ENCODE results near the gene RBMS3. TPM values are rescaled to one million over a fixed set of nuclear protein-coding genes. Genes with fewer than 3 reads are reported as not detected.

Gene RBMS3
- total and polyA plus RNA-seq, 4 donors = 29.1 to 86.7 (median 58.1) TPM

GRCh38 chr3:29427266-29428103 is 146.6 kb downstream of the RBMS3 start:
- H3K36me3 ChIP-seq (ENCODE audit: control insufficient read depth, insufficient read depth, low read length) = no peaks in the 10 kb centered on the region
- DNase-seq (ENCODE audit: low read depth in 4 of 6, low spot score in 6 of 6) = peak in 2 of 6 donors; percentile 57 to 72
- H3K27me3 ChIP-seq (ENCODE audit: control insufficient read depth, insufficient read depth, low read length) = no peaks in the 10 kb centered on the region
- H3K4me1 ChIP-seq (ENCODE audit: control insufficient read depth, insufficient read depth, low read length) = no peaks in the 10 kb centered on the region
- no peak overlapping the region for H3K4me3 ChIP-seq (ENCODE audit: low read depth, low read length)
- 86% methylated on average over 3 of the region's 7 CpGs for WGBS (ENCODE audit: insufficient coverage)
- H3K9me3 ChIP-seq (ENCODE audit: control insufficient read depth, insufficient read depth, low read length) = no peaks in the 10 kb centered on the region
- H3K27ac ChIP-seq (ENCODE audit: low read depth, low read length) = no peak overlapping the region

DNA sequence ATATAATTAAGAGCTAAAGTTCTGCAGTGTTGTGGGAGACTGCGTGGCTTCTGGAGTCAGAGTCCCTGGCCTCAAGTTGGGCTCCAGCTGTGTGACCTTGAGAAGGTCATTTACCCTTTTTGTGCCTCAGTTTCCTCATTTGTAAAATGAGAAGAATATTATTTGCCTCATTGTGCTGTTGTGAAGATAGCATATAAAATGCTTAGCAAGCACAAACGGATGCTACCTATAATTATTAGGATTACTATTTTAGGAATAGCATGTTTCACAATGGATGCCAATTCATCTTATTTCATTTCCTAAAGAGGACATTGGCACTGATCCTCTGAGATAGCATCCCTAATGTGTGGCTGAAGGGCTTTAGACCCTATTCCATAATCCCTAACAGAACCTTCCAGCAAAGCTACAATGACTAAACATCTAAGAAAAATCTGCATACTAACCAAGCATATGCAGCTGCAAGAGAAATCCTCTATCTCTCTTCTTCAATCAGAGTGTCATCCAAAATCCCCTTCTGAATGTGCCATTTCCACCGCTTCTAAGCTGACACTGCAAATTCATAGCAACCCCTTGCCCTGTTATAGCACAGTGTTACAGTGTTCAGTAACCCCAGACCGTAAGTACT is 148.3 kb downstream of the RBMS3 start:
- DNase-seq (ENCODE audit: low read depth in 4 of 6, low spot score in 6 of 6) = peak in 1 of 6 donors; percentile 49
- H3K27ac ChIP-seq (ENCODE audit: low read depth, low read length) = no peak overlapping the region
- no peaks in the 10 kb centered on the region for H3K27me3 ChIP-seq (ENCODE audit: control insufficient read depth, insufficient read depth, low read length)
- WGBS (ENCODE audit: insufficient coverage) = 60% methylated on average over 1 of the region's 4 CpGs
- H3K4me3 ChIP-seq (ENCODE audit: low read depth, low read length) = no peak overlapping the region
- H3K36me3 ChIP-seq (ENCODE audit: control insufficient read depth, insufficient read depth, low read length) = no peaks in the 10 kb centered on the region
- H3K4me1 ChIP-seq (ENCODE audit: control insufficient read depth, insufficient read depth, low read length) = no peaks in the 10 kb centered on the region
- H3K9me3 ChIP-seq (ENCODE audit: control insufficient read depth, insufficient read depth, low read length) = no peaks in the 10 kb centered on the region

GRCh38 chr3:29430558-29430971 is 149.7 kb downstream of the RBMS3 start:
- H3K9me3 ChIP-seq (ENCODE audit: control insufficient read depth, insufficient read depth, low read length) = no peaks in the 10 kb centered on the region
- no peaks in the 10 kb centered on the region for H3K36me3 ChIP-seq (ENCODE audit: control insufficient read depth, insufficient read depth, low read length)
- H3K4me3 ChIP-seq (ENCODE audit: low read depth, low read length) = no peak overlapping the region
- peak overlapping the region; percentile 62 for H3K27ac ChIP-seq (ENCODE audit: low read depth, low read length)
- no peaks in the 10 kb centered on the region for H3K4me1 ChIP-seq (ENCODE audit: control insufficient read depth, insufficient read depth, low read length)
- H3K27me3 ChIP-seq (ENCODE audit: control insufficient read depth, insufficient read depth, low read length) = no peaks in the 10 kb centered on the region
- peak in 1 of 6 donors; percentile 51 for DNase-seq (ENCODE audit: low read depth in 4 of 6, low spot score in 6 of 6)
- no CpG with 5 or more reads among the region's 1 CpG for WGBS (ENCODE audit: insufficient coverage)

- H3K36me3 ChIP-seq (ENCODE audit: control insufficient read depth, insufficient read depth, low read length) = no peaks in the 10 kb centered on the region
- peak in 1 of 6 donors; percentile 27 for DNase-seq (ENCODE audit: low read depth in 4 of 6, low spot score in 6 of 6)
Measured at GRCh38 chr3:29436612-29437323, 155.9 kb downstream of the RBMS3 start.

GRCh38 chr3:29438580-29438979 is 157.7 kb downstream of the RBMS3 start:
- H3K4me3 ChIP-seq (ENCODE audit: low read depth, low read length) = no peak overlapping the region
- H3K9me3 ChIP-seq (ENCODE audit: control insufficient read depth, insufficient read depth, low read length) = no peaks in the 10 kb centered on the region
- H3K27me3 ChIP-seq (ENCODE audit: control insufficient read depth, insufficient read depth, low read length) = no peaks in the 10 kb centered on the region
- DNase-seq (ENCODE audit: low read depth in 4 of 6, low spot score in 6 of 6) = no peak
- H3K27ac ChIP-seq (ENCODE audit: low read depth, low read length) = no peak overlapping the region
- no peaks in the 10 kb centered on the region for H3K36me3 ChIP-seq (ENCODE audit: control insufficient read depth, insufficient read depth, low read length)
- WGBS (ENCODE audit: insufficient coverage) = 90% methylated on average over 1 of the region's 3 CpGs
- no peaks in the 10 kb centered on the region for H3K4me1 ChIP-seq (ENCODE audit: control insufficient read depth, insufficient read depth, low read length)

More at GRCh38 chr3:29436612-29437323, 155.9 kb downstream of the RBMS3 start:
- no peak overlapping the region for H3K4me3 ChIP-seq (ENCODE audit: low read depth, low read length)
- no peaks in the 10 kb centered on the region for H3K4me1 ChIP-seq (ENCODE audit: control insufficient read depth, insufficient read depth, low read length)
- H3K9me3 ChIP-seq (ENCODE audit: control insufficient read depth, insufficient read depth, low read length) = no peaks in the 10 kb centered on the region
- H3K27ac ChIP-seq (ENCODE audit: low read depth, low read length) = no peak overlapping the region
- H3K27me3 ChIP-seq (ENCODE audit: control insufficient read depth, insufficient read depth, low read length) = no peaks in the 10 kb centered on the region

GRCh38 chr3:29440413-29441305 is 159.8 kb downstream of the RBMS3 start:
- no peaks in the 10 kb centered on the region for H3K4me1 ChIP-seq (ENCODE audit: control insufficient read depth, insufficient read depth, low read length)
- H3K27me3 ChIP-seq (ENCODE audit: control insufficient read depth, insufficient read depth, low read length) = no peaks in the 10 kb centered on the region
- no peaks in the 10 kb centered on the region for H3K36me3 ChIP-seq (ENCODE audit: control insufficient read depth, insufficient read depth, low read length)
- 34% methylated on average over 8 of the region's 13 CpGs for WGBS (ENCODE audit: insufficient coverage)
- peak in 2 of 6 donors; percentile 53 to 66 for DNase-seq (ENCODE audit: low read depth in 4 of 6, low spot score in 6 of 6)
- H3K27ac ChIP-seq (ENCODE audit: low read depth, low read length) = no peak overlapping the region
- peak overlapping the region; percentile 14 for H3K4me3 ChIP-seq (ENCODE audit: low read depth, low read length)
- no peaks in the 10 kb centered on the region for H3K9me3 ChIP-seq (ENCODE audit: control insufficient read depth, insufficient read depth, low read length)

DNA sequence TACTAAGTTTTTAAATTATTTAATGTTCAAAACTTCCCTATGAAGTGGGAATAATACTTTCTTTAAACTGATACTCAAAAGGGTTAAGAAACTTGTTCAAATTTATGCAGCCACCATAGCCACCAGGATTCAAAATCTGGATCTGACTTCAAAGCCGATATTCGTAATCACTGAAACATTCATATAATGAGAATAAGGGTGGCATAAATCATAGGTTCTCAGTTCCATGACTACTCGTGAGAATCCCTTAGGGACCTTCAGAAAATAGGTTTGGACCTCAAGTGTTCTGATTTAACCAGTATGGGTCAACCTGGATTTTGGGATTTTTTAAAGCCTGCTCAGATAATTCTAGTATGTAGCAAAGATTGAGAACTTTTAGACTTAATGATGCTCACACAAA is 160.6 kb downstream of the RBMS3 start:
- Histone ChIP-seq H3K4me1 (ENCODE audit: control insufficient read depth, insufficient read depth, low read length) (no peaks in the 10 kb centered on the region), H3K27ac (ENCODE audit: low read depth, low read length) (no peak overlapping the region), H3K9me3 (ENCODE audit: control insufficient read depth, insufficient read depth, low read length) (no peaks in the 10 kb centered on the region), H3K27me3 (ENCODE audit: control insufficient read depth, insufficient read depth, low read length) (no peaks in the 10 kb centered on the region), H3K4me3 (ENCODE audit: low read depth, low read length) (no peak overlapping the region), H3K36me3 (ENCODE audit: control insufficient read depth, insufficient read depth, low read length) (no peaks in the 10 kb centered on the region)
- DNase-seq (ENCODE audit: low read depth in 4 of 6, low spot score in 6 of 6) = no peak
- WGBS (ENCODE audit: insufficient coverage) = 87% methylated on average over 3 of the region's 3 CpGs

GRCh38 chr3:29447946-29448627 is 167.2 kb downstream of the RBMS3 start:
- Histone ChIP-seq H3K4me3 (ENCODE audit: low read depth, low read length) (no peak overlapping the region), H3K27me3 (ENCODE audit: control insufficient read depth, insufficient read depth, low read length) (no peaks in the 10 kb centered on the region), H3K9me3 (ENCODE audit: control insufficient read depth, insufficient read depth, low read length) (no peaks in the 10 kb centered on the region), H3K4me1 (ENCODE audit: control insufficient read depth, insufficient read depth, low read length) (peaks cover 3% of the 10 kb centered on the region), H3K36me3 (ENCODE audit: control insufficient read depth, insufficient read depth, low read length) (no peaks in the 10 kb centered on the region), H3K27ac (ENCODE audit: low read depth, low read length) (no peak overlapping the region)
- DNase-seq (ENCODE audit: low read depth in 4 of 6, low spot score in 6 of 6) = peak in 1 of 6 donors; percentile 29
- 87% methylated on average over 3 of the region's 9 CpGs for WGBS (ENCODE audit: insufficient coverage)

Measured in spinal cord (tissue), 10 donors.